Stomach (tissue), 4 donors: ENCODE measurements around the gene CAVIN2.

Experiments used
- EP300 ChIP-seq: sonication (generic); formaldehyde crosslinking; IDR thresholded peaks from one replicate; pipeline ENCODE4 v1.6.1; 2017; ENCODE audit warnings: antibody characterized with exemption
- POLR2A ChIP-seq, 4 donors: fragments of 450-650 bp; IDR thresholded peaks; one replicate each; pipeline ENCODE4 v1.6.1; 2016; ENCODE audit warnings: antibody characterized with exemption in 4 of 4, control low read depth in 2 of 4, mild to moderate bottlenecking in 1 of 4, moderate library complexity in 1 of 4
- POLR2AphosphoS5 ChIP-seq, 3 donors: sonication (generic); formaldehyde crosslinking; IDR thresholded peaks; one replicate each; pipeline ENCODE4 v1.6.1; 2016; ENCODE audit warnings: antibody characterized with exemption in 3 of 3
- TF ChIP-seq, protein P1 (sequence below), 7 experiments: fragments of 450-650 bp in 4 of 7; fragments of 200-600 bp in 3 of 7; sonication (generic) in 3 of 7; IDR thresholded peaks; one replicate each; pipeline ENCODE4 v1.5.1; 2016 to 2019; ENCODE audit warnings: antibody characterized with exemption in 7 of 7, control low read depth in 2 of 7, mild to moderate bottlenecking in 1 of 7

DNA sequence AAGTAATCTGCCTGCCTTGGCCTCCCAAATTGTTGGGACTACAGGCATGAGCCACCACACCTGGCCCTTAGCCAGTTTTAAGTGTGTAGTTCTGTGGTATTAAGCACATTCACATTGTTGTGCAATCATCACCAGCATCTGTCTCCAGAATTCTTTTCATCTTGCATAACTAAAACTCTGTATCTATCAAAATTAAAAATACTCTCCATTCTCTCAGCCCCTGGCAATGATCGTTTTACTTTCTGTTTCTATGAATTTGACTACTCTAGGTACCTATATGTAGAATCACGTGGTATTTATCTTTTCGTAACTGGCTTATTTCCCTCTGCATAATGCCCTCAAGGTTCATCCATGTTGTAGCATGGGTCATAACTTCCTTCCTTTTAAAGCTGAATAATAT, 45.5 kb upstream of the CAVIN2 start:
- TF ChIP-seq, protein P1, sequence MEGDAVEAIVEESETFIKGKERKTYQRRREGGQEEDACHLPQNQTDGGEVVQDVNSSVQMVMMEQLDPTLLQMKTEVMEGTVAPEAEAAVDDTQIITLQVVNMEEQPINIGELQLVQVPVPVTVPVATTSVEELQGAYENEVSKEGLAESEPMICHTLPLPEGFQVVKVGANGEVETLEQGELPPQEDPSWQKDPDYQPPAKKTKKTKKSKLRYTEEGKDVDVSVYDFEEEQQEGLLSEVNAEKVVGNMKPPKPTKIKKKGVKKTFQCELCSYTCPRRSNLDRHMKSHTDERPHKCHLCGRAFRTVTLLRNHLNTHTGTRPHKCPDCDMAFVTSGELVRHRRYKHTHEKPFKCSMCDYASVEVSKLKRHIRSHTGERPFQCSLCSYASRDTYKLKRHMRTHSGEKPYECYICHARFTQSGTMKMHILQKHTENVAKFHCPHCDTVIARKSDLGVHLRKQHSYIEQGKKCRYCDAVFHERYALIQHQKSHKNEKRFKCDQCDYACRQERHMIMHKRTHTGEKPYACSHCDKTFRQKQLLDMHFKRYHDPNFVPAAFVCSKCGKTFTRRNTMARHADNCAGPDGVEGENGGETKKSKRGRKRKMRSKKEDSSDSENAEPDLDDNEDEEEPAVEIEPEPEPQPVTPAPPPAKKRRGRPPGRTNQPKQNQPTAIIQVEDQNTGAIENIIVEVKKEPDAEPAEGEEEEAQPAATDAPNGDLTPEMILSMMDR (IDR thresholded peaks at IDR 0.05): no peak
- TF ChIP-seq POLR2A (IDR thresholded peaks at IDR 0.05) (no peak), POLR2AphosphoS5 (IDR thresholded peaks at IDR 0.05) (no peak), EP300 (no peak)
